Chondrocyte (in vitro differentiated cells): ENCODE results near the gene CSF1. TPM values are rescaled to one million over a fixed set of nuclear protein-coding genes. Genes with fewer than 3 reads are reported as not detected.

ENCODE experiments used
- DNase-seq: peaks from one replicate; pipeline ENCODE4 v3.0.0; 2021; ENCODE audit warnings: mixed read lengths, low spot score
- H3K27ac Mint-ChIP-seq: one replicate; pipeline ENCODE4 v1.8.0; 2021; ENCODE audit warnings: mild to moderate bottlenecking, moderate library complexity, mixed read lengths; ENCODE audit not compliant: unreplicated experiment
- H3K27me3 Mint-ChIP-seq: 2 replicates; pipeline ENCODE4 v1.8.0; 2021; ENCODE audit warnings: low read depth, mixed read lengths
- H3K36me3 Mint-ChIP-seq: 2 replicates; pipeline ENCODE4 v1.8.0; 2021; ENCODE audit warnings: low read depth, mixed read lengths
- H3K4me1 Mint-ChIP-seq: 2 replicates; pipeline ENCODE4 v1.8.0; 2021; ENCODE audit warnings: low read depth, mild to moderate bottlenecking, mixed read lengths
- H3K4me3 Mint-ChIP-seq: one replicate; pipeline ENCODE4 v1.8.0; 2021; ENCODE audit warnings: mild to moderate bottlenecking, moderate library complexity, mixed read lengths; ENCODE audit not compliant: unreplicated experiment
- H3K9me3 Mint-ChIP-seq: 2 replicates; pipeline ENCODE4 v1.8.0; 2021; ENCODE audit warnings: low read depth, mixed read lengths
- total RNA-seq: library from RNA; stranded (reverse); gene quantifications from 3 replicates; pipeline ENCODE4 v1.2.1, GENCODE V29; 2021
- TF ChIP-seq, protein P1 (sequence below): fragments of 200-600 bp; sonication (generic); IDR thresholded peaks from 2 replicates; pipeline ENCODE4 v1.5.0; 2021; ENCODE audit warnings: antibody characterized with exemption, mild to moderate bottlenecking, moderate library complexity

The CSF1 gene
- total RNA-seq, 1 donor from 2014 or later: 19.8 TPM

DNA sequence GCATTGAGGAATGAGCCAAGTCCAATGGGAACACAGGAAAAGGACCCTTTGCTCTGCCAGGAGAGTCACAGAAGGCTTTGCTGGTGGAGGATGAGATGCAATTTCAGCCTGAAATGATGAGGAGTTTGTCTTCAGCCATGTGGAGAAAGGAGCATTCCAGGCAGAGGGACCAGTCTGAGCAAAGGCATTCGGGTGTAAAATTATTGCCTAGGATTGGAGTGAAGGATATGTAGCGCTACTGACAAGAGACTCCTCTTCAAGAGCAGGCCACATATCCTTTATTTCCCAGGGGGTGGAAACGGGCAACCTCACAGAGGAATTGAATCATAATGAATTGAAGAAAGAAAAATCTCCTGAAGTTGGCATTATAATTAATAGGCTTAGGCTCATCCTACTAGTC, 1.1 kb upstream of the CSF1 start:
- TF ChIP-seq, protein P1, sequence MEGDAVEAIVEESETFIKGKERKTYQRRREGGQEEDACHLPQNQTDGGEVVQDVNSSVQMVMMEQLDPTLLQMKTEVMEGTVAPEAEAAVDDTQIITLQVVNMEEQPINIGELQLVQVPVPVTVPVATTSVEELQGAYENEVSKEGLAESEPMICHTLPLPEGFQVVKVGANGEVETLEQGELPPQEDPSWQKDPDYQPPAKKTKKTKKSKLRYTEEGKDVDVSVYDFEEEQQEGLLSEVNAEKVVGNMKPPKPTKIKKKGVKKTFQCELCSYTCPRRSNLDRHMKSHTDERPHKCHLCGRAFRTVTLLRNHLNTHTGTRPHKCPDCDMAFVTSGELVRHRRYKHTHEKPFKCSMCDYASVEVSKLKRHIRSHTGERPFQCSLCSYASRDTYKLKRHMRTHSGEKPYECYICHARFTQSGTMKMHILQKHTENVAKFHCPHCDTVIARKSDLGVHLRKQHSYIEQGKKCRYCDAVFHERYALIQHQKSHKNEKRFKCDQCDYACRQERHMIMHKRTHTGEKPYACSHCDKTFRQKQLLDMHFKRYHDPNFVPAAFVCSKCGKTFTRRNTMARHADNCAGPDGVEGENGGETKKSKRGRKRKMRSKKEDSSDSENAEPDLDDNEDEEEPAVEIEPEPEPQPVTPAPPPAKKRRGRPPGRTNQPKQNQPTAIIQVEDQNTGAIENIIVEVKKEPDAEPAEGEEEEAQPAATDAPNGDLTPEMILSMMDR: no peak
- Mint-ChIP-seq H3K27ac (no peak overlapping the region), H3K36me3 (no peaks in the 10 kb centered on the region), H3K9me3 (no peaks in the 10 kb centered on the region), H3K27me3 (peaks cover 5% of the 10 kb centered on the region), H3K4me3 (peak overlapping the region; percentile 85), H3K4me1 (peaks cover 41% of the 10 kb centered on the region)
- no peak for DNase-seq

DNA sequence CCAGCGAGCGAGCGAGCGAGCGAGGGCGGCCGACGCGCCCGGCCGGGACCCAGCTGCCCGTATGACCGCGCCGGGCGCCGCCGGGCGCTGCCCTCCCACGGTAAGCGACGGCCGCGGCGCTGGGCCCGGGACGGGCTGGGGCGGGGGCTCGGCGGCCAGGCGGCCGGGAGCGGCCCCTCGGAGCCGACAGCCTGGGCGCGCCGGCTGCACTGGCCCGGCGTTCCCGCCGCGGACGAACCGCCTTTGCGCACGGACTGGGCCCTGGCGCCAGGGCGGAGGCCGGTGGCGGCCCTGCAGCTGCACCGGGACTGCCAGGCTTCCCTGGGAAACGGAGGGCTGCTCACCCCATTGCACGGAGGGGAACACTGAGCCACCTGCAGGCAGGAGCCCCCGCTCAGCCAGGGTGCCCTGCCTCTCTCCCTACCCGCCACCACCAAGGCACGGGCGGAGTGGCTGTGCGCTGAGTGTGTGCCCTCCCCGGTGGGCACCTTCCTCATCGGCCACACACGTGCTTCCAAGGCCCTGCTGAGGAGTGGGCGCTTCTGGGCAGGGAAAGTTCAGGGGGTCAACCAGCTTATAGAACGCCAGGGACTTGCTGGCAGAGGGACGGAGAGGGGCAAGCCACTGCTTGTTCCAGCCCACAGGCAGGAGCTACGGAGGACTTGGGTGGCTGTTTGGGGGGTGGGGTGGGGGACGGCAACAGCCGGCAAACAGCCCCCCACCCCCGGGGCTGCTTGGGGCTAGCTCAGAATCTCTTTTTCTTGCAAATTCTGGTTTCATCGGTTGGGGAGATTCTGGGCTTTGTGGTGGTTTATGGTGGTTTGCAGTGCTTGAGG, 532 bp downstream of the CSF1 start:
- peak overlapping the region; percentile 54 for H3K27ac Mint-ChIP-seq
- TF ChIP-seq, protein P1: no peak
- peaks cover 2% of the 10 kb centered on the region for H3K36me3 Mint-ChIP-seq
- H3K4me1 Mint-ChIP-seq: peaks cover 44% of the 10 kb centered on the region
- peak overlapping the region; percentile 88 for H3K4me3 Mint-ChIP-seq
- no peaks in the 10 kb centered on the region for H3K9me3 Mint-ChIP-seq
- no peak for DNase-seq
- peaks cover 5% of the 10 kb centered on the region for H3K27me3 Mint-ChIP-seq

DNA sequence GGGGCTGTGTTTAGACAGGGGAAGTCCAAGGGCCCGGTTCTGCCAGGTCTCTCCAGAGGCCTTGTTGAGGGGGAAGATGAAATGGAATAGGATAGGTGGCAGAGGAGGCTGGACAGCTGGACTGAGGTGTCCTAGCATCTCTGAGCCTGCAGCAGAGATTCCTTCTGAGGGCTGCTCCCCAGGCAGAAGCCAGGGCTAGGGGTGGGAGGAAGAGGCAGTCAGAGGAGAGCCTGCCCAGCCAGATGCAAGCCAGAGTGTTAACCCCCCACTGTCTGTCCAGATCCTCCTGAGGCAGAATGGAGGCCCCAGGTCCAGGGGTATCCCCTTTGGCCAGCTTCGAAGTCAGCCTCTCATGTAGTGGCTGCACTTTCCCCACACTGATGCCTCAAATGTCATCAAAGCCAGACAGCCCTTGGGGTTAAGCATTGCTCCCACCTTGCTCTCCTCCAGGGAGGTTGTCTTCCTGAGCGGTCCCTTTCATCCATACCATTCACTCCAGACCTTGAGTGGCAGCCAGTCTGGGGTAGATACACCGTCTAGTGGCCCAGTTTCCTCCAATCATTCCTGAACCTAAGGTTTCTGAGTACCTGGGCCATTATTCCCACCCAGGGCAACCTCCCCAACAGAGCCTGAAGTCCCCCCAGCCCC, 1.7 kb downstream of the CSF1 start:
- Mint-ChIP-seq H3K36me3 (peaks cover 9% of the 10 kb centered on the region), H3K4me3 (peak overlapping the region; percentile 88)

DNA sequence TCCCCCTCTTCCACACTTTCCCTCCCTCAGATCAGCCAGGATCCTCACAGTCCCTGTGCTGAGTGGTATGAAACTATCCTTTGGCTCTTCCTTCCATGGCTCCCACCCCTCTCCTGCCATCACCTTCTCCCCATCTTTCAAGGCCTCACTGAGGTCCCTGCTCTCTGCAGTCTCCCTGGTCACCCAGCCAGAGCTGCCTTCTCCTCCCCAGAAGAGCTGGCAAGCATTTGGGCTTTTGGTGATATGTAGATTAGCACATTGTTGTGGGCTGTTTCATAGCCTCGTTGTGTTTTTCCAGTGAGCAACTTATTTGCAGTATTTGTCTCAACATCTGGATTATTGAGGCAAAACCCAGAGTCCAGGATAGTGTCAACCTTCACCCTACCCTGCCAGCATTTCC, 2.2 kb downstream of the CSF1 start:
- peak overlapping the region; percentile 88 for H3K4me3 Mint-ChIP-seq
- H3K27ac Mint-ChIP-seq: no peak overlapping the region

More for the DNA sequence above, 1.7 kb downstream of the CSF1 start:
- H3K9me3 Mint-ChIP-seq: no peaks in the 10 kb centered on the region
- H3K27me3 Mint-ChIP-seq: peaks cover 2% of the 10 kb centered on the region
- peak overlapping the region; percentile 52 for H3K27ac Mint-ChIP-seq
- DNase-seq: no peak
- peaks cover 44% of the 10 kb centered on the region for H3K4me1 Mint-ChIP-seq
- TF ChIP-seq, protein P1: no peak

DNA sequence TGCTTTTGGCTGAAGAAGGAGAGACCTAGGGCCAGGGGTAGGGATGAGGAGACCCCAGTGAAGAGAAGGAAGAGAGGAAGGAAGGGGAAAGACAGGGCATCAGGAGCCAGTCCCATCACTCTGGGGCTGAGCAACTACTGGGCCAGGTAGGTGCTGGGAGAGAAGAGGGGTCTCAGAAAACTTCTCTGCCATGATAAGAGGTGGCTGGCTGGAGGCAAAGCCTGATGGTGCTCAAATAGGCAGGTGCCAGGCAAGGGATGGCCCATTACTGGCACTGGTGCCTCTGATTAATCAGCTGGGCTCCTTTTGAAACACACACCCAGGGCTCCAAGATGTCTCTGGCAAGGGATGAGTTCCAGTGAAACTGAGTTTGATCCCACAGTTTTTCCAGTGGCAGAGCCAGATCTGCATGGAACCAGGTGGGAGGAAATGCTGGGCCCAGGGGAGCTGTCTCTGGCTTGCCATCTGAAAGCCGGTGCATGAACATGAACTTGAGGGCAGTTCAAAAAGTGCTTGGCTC, 2.8 kb downstream of the CSF1 start:
- DNase-seq: no peak
- Mint-ChIP-seq H3K27me3 (no peaks in the 10 kb centered on the region), H3K4me3 (peak overlapping the region; percentile 88), H3K27ac (no peak overlapping the region), H3K36me3 (peaks cover 17% of the 10 kb centered on the region), H3K4me1 (peaks cover 44% of the 10 kb centered on the region), H3K9me3 (no peaks in the 10 kb centered on the region)
- TF ChIP-seq, protein P1: no peak

More for the DNA sequence above, 2.2 kb downstream of the CSF1 start:
- Mint-ChIP-seq H3K27me3 (no peaks in the 10 kb centered on the region), H3K9me3 (no peaks in the 10 kb centered on the region), H3K36me3 (peaks cover 11% of the 10 kb centered on the region), H3K4me1 (peaks cover 44% of the 10 kb centered on the region)
- no peak for DNase-seq
- TF ChIP-seq, protein P1: no peak
